RWPE1 (cell line): ENCODE measurements around the gene ATXN3L.

Experiments used
- CTCF ChIA-PET: fragments of 350-600 bp; sonication (Branson Sonifier 250); formaldehyde crosslinking; extraction: SDS; loops from one replicate; lab custom pipeline; 2021; lab: Yijun Ruan, JAX
- POLR2A ChIA-PET: fragments of 400-600 bp; formaldehyde crosslinking; extraction: SDS; loops from one replicate; lab custom pipeline; 2020; ENCODE audit warnings: antibody characterized with exemption; ENCODE audit not compliant: low non-redundant PET; lab: Yijun Ruan, JAX
- DNase-seq: peaks from one replicate; pipeline ENCODE4 v3.0.0; 2012; ENCODE audit warnings: low spot score
- H3K27ac ChIP-seq: fragments of 450-650 bp; 2 replicates; pipeline ENCODE4 v1.5.1; 2017
- TF ChIP-seq, protein P1 (sequence below): fragments of 450-650 bp; conservative IDR thresholded peaks from 2 replicates; pipeline ENCODE4 v1.5.1; 2017; ENCODE audit warnings: low read depth, mild to moderate bottlenecking

ATXN3L gene

DNA sequence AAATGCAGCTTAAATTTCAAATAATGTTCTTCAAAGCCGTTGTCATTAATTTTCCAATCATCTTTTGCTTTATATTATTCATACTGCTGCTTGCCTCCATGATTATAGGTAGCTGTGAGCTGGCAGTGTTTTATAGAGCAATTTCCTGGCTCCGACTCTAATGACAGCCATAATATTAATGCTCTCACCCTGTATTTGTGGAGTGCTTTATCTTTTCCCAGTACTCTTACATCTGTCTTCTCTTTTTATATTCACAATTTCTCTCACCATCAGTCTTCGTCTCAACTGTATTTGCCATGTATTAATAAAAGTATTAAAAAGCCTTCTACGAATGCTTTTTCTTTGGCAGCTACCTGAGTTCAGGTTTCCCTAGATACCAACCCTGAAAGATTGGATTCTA is 21.0 kb downstream of the ATXN3L start:
- H3K27ac ChIP-seq, result no peak overlapping the region
- ChIA-PET CTCF (no interaction called here), POLR2A (no interaction called here)
- TF ChIP-seq, protein P1, sequence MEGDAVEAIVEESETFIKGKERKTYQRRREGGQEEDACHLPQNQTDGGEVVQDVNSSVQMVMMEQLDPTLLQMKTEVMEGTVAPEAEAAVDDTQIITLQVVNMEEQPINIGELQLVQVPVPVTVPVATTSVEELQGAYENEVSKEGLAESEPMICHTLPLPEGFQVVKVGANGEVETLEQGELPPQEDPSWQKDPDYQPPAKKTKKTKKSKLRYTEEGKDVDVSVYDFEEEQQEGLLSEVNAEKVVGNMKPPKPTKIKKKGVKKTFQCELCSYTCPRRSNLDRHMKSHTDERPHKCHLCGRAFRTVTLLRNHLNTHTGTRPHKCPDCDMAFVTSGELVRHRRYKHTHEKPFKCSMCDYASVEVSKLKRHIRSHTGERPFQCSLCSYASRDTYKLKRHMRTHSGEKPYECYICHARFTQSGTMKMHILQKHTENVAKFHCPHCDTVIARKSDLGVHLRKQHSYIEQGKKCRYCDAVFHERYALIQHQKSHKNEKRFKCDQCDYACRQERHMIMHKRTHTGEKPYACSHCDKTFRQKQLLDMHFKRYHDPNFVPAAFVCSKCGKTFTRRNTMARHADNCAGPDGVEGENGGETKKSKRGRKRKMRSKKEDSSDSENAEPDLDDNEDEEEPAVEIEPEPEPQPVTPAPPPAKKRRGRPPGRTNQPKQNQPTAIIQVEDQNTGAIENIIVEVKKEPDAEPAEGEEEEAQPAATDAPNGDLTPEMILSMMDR, result no peak
- no peak for DNase-seq

DNA sequence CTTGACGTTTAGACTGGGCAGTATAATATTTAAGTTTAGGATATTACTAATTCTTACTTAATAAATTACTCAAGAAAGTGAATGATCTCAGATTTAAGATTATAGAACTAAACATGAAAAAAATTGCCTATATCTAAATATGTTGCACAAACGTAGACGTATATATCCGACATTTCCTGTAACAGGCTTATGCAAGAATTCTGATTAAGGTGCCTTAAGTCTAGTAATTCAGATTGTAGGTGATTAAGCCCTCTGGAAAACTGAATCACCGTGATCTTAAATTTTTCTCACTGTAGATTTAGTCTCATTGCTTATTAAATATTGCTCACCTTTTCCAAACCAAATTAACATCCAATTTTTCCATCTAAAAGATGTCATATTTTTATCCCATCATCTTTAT is 24.0 kb downstream of the ATXN3L start:
- TF ChIP-seq, protein P1, result no peak
- CTCF ChIA-PET, result interaction anchor here (0.6 kb wide), 1 partner anchor 339 kb away, joined by 6 read pairs; no protein-coding TSS in a partner anchor
- POLR2A ChIA-PET, result no interaction called here
- DNase-seq, result no peak
- H3K27ac ChIP-seq, result no peak overlapping the region

DNA sequence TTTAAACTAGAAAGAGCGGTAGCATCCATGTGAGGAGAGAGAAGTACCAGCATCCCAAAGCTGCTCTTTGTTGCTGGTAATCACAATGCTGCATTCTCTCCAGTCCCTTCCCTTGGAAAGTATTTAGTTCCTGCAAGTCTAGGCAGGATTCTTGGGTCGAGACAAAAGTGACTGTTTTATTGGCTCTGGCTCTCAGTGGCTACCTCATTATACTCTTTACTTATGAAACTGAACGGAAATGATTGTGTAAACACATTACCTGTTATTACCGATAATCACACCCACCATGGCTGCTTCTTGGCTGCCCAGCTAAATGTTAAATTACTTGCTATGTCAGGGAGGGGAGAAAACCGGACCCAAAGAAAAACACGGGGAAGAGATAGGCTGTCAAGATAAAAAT is 26.2 kb downstream of the ATXN3L start:
- no peak overlapping the region for H3K27ac ChIP-seq
- ChIA-PET POLR2A (no interaction called here), CTCF (no interaction called here)
- TF ChIP-seq, protein P1, result no peak
- peak; percentile 56 for DNase-seq

DNA sequence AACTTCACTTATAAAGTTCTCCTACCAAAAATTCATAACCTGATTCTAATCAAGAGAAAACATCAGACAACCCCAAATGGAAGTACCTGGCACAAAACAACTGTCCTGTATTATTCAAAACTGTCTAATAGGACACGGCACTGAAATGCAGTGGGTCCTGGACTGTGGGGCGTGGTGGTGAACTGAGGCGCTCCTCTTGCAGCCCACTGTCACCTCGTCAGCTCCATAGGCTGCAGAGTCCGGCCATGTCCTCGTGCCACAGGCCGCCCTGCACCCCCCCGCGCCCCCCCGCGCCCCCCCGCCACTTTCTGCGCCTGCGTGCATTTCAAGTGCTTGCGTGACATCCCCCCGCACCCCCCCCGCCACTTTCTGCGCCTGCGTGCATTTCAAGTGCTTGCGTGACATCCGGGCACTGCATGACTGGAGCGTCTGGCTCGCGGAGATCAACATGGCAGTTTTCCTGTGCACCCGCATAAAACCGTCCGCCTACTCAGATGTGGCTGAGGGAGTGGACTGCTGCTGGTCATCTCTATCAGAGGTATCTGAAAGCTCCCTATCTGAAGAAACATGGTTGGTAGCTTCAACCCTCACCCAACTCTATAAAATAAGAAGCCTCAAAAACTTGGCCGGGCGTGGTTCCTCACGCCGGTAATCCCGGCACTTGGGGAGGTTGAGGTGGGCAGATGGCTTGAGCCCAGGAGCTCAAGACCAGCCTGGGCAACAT is 28.8 kb downstream of the ATXN3L start:
- no peak overlapping the region for H3K27ac ChIP-seq
- TF ChIP-seq, protein P1, result no peak
- CTCF ChIA-PET, result no interaction called here
- no peak for DNase-seq
- POLR2A ChIA-PET, result no interaction called here

DNA sequence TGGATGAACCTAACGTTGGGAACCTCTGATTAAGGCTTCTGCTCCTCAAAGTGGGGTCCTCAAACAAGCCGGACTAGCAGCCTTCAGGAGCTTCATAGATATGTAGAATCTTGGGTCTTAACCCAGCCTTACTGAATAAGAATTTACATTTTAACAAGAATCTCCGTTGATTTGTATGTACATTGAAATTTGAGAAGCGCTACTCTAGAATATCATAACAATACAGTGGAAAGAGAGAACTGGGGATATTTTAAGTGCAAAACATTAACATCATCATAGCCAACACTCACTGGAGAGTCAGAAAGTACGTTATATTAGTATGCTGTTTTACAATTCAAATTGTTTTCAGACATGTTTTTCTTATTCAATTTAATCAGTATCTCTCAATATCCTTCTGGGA is 31.2 kb downstream of the ATXN3L start:
- ChIA-PET CTCF (no interaction called here), POLR2A (no interaction called here)
- DNase-seq, result no peak
- no peak overlapping the region for H3K27ac ChIP-seq
- TF ChIP-seq, protein P1, result no peak

DNA sequence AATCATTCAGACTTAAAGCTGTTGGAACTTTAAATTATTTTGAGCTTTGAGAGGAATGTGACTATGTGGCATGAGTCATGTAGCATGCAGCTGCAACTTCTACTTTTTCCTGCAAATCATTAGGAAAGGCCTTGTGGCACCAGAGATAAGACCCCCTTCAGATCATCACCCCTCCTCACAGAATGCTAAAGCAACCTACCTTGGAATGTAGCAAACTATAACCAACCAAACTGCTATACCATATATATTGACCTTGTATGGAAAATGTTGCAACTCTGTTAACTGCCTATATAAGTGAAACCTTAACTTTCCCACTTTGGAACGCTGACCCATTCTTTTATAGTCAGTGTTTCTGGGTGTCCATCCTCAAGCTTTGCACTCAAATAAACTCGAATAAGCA is 32.0 kb downstream of the ATXN3L start:
- ChIA-PET CTCF (no interaction called here), POLR2A (no interaction called here)
- TF ChIP-seq, protein P1, result no peak
- no peak overlapping the region for H3K27ac ChIP-seq
- DNase-seq, result no peak
